ENCODE results near the gene BICD2.

GRCh38 chr9:92680166-92681119, 84.2 kb downstream of the BICD2 start:
- TF ChIP-seq JUND (IDR thresholded peaks at IDR 0.05; ENCODE audit: low read length) (no peak), ASH2L (IDR thresholded peaks at IDR 0.05; ENCODE audit: low read length) (no peak), TAF1 (IDR thresholded peaks at IDR 0.05; ENCODE audit: low read depth, low read length) (no peak), POLR2A (IDR thresholded peaks at IDR 0.05; ENCODE audit: control extremely low read depth in 1 of 2, low read depth in 2 of 2, low read length in 2 of 2) (no peak), CTCF (IDR thresholded peaks at IDR 0.05; ENCODE audit: control extremely low read depth in 1 of 3, insufficient read depth in 1 of 3, low read depth in 1 of 3, low read length in 3 of 3) (no peak), EZH2 (IDR thresholded peaks at IDR 0.05; ENCODE audit: low read depth, low read length, severe bottlenecking) (no peak), RAD21 (IDR thresholded peaks at IDR 0.05 in 1 of 2, conservative IDR thresholded peaks at IDR 0.05 in 1 of 2; ENCODE audit: low read depth in 2 of 2, low read length in 2 of 2) (no peak), ATF2 (IDR thresholded peaks at IDR 0.05; ENCODE audit: low read length) (no peak), YY1 (IDR thresholded peaks at IDR 0.05; ENCODE audit: low read depth, low read length) (no peak), ZNF274 (IDR thresholded peaks at IDR 0.05; ENCODE audit: borderline replicate concordance, extremely low read depth, low read length) (no peak), ATF3 (IDR thresholded peaks at IDR 0.05; ENCODE audit: insufficient read depth, low read depth, low read length) (no peak)

All from H1 (cell line).